MM.1S (cell line): ENCODE data around the gene PAPLN.

Experiments
- CTCF ChIP-seq: fragments of 300-600 bp; sonication (generic); IDR thresholded peaks from 2 replicates; pipeline ENCODE4 v1.5.1; 2016; ENCODE audit warnings: antibody characterized with exemption, low read length, mixed read lengths
- EZH2 ChIP-seq: fragments of 300-600 bp; sonication (generic); optimal IDR thresholded peaks from 2 replicates; pipeline ENCODE3; 2017; ENCODE audit warnings: low read depth, mild to moderate bottlenecking, antibody characterized with exemption, low read length, mixed read lengths

DNA sequence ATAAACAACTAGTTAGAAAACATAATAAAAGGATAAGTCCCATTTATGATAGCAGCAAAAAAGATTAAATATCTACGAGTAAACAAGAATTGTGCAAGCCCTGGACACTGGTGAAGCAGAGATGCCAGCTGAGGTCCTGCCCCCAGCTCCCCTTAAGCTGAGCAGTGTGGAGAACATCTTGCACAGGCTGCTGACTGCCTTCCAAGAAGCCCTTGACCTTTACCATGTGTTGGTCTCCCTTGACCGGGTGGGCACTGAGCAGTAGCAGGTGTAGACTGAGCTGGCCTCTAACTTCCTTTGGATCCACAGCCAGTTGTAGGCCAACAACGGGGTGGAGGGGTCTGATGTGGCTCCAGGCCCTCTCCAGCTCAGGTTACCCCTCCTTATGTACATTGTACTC lies 47.7 kb upstream of the PAPLN start:
- TF ChIP-seq CTCF (no peak), EZH2 (no peak)
